Right forelimb (tissue), 1 donor: ENCODE measurements around the gene UPF3B.
A peak's percentile ranks its signal among the peaks of the same experiment; 100 is the strongest.
"Not testable (repeated sequence)": the region's sequence is repeated elsewhere in the genome, so short reads cannot be mapped to it uniquely, and the experiment has no call there.

Source experiments
- DNase-seq: peaks from one replicate; pipeline ENCODE4 v3.0.0-alpha.2; 2018

The UPF3B gene, protein sequence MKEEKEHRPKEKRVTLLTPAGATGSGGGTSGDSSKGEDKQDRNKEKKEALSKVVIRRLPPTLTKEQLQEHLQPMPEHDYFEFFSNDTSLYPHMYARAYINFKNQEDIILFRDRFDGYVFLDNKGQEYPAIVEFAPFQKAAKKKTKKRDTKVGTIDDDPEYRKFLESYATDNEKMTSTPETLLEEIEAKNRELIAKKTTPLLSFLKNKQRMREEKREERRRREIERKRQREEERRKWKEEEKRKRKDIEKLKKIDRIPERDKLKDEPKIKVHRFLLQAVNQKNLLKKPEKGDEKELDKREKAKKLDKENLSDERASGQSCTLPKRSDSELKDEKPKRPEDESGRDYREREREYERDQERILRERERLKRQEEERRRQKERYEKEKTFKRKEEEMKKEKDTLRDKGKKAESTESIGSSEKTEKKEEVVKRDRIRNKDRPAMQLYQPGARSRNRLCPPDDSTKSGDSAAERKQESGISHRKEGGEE

DNA sequence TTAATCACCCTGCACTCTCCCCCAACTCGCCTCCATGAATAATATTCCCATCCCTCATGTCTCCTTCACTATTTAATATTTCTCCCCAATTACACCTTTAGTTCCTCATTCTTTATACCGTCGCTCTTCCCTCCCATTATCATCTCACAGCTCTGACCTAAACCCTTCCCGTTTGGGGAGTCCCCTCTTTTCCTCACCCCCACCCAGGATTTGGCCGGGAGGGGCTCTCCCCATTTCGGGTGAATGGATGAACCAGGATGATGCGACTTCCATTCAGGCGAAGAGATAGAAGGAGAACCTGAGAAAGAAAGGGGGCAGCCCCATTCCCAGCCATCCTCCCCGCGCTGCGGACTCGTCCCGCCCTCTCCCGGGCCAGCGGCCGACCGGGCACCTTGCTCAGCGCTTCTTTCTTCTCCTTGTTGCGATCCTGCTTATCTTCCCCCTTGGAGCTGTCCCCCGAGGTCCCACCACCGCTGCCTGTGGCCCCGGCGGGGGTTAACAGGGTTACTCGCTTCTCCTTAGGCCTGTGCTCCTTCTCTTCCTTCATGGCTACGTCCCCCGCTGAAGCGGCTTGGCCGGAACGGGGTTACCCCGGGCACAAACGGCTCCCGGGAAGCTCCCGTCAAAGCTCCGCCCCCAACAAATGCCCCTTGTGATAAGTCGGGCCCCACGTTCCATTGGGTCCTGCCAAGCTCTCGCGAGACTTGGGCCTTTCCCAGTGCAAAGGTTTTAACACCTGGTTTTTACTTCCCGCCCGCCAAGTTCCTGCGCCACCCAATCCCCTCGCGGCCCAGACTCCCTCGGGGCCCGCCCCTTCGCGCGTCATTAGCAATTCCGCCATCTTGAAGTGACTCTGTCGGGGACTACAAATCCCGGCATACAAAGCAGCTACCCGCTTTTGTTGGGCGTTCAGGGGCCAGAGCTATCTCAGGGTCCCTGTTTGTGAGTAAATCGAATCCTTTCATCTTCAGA lies at the start of gene UPF3B:
UPF3B (minus strand) TSS at position 582 of the 972 bp plus-strand sequence; CDS start at position 547, 35 bp downstream.
- DNase-seq = peak; percentile 91

GRCh38 chrX:119900976-119901375 lies 48.2 kb upstream of the UPF3B start:
- DNase-seq = no peak

DNA sequence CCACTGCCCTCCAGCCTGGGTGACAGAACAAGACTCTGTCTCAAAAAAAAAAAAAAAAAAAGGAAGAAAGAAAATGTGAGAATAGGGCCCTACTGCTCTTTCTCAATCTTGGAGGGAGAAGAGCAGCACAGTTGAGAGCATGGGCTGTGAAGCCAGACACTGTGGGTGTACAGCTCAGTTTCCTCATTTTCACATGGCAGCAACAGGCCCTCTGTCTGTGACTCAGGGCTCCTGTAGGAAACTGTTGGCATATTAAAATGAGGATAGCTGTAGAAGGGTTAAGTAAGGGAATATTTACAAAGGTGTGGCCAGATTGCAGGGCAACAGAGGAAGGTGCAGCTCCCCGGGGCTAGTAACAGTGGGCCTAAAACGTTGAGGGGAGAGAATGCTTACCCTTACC lies 46.4 kb upstream of the UPF3B start:
- no peak for DNase-seq

DNA sequence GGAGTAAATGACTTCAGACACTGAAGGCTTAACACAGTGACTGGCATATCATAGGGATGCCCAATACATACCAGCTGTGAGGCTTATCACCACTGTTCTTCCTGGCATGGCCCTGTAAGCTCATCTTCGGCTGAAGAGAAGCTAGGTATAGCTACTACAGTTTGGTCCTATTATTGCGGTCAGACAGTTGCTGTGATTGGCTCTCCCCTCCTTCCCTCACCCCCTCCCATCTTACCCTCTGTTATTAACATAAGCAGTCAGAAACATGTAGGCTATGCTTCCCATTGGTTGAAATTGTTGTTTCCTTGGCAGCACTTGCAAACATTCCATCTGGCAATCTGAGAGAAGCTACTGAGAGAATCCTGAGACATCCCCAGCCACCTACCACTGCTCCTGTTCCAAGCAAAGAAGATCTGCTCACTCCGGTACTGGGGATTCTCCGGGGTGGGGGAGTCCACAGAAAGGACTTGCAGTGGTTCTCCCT lies 43.1 kb upstream of the UPF3B start, which contains the start of gene AKAP14:
AKAP14 (plus strand) TSS at position 51 of the 484 bp plus-strand sequence. CDS start 7,331 bp downstream, outside the sequence.
- no peak for DNase-seq

DNA sequence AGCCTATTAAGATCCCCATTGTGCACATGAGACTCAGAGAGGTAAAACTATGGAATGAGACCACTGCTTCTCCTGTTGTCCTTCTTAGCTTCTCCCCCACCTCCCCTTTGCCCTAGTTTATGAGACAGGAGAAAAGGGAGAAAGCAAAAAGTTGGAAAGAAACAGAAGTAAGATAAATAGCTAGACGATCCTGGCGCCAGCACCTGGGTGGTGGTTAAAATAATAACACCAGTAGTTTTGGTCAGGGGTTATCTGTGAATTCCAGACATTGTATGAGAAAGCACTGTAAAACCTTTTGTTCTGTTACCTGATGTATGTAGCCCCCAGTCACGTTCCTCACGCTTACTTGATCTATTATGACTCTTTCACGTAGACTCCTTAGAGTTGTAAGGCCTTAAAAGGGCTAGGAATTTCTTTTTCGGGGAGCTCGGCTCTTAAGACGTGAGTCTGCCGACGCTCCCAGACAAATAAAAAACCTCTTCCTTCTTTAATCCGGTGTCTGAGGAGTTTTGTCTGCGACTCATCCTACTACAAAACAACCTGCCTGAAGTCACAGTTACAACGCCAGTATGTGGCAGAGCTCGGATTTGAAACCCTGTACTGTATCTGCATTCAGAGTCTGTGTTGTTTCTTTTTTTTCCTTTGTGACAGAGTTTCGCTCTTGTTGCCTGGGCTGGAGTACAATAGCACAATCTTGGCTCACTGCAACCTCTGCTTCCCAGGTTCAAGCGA lies 39.4 kb upstream of the UPF3B start:
- DNase-seq = not testable (repeated sequence)

DNA sequence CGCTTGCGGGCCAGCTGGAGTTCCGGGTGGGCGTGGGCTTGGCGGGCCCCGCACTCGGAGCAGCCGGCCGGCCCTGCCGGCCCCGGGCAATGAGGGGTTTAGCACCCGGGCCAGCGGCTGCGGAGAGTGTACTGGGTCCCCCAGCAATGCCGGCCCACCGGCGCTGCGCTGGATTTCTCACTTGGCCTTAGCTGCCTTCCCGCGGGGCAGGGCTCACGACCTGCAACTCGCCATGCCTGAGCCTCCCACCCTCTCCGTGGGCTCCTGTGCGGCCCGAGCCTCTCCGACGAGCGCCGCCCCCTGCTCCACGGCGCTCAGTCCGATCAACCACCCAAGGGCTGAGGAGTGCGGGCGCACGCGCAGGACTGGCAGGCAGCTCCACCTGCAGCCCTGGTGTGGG lies 37.9 kb upstream of the UPF3B start:
- not testable (repeated sequence) for DNase-seq

DNA sequence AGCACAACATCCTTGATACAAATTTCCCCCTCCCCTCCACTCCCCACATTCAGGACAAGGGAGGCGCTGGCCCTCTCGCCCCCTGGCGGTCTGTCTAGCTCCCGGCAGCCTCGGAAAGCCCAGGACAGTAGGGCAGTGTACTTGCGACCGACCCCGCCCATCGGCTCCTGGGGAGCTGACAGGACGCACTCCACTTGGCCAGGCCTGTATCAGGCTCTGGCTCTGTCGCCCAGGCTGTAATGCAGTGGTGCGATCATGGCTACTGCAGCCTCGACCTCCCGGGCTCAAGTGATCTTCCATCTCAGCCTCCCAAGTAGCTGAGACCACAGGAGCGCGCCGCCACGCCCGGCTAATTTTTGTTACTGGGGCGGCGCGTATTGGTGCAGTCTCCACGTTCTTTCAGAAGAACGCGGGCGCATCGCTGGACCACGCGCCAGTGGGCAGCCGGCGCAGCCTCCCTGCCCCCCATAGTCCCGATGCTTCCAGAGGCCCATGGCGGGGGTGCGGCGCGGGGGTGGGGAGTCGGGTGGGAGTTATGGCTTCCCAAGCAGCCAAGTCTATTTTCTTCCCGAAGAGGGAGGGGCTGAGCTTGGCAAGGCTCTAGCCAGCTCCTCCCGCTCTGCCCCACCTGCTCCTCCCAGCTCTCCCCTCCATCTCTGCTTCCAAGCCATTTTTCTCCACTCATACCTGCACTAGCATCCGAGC lies 35.1 kb upstream of the UPF3B start:
- peak; percentile 54 for DNase-seq

- no peak for DNase-seq
These were observed 33.0 kb upstream of the UPF3B start for GRCh38 chrX:119885554-119886428.

- DNase-seq = no peak
These were observed 28.0 kb upstream of the UPF3B start for GRCh38 chrX:119880552-119881437.

GRCh38 chrX:119880076-119880475 lies 27.3 kb upstream of the UPF3B start:
- no peak for DNase-seq

DNA sequence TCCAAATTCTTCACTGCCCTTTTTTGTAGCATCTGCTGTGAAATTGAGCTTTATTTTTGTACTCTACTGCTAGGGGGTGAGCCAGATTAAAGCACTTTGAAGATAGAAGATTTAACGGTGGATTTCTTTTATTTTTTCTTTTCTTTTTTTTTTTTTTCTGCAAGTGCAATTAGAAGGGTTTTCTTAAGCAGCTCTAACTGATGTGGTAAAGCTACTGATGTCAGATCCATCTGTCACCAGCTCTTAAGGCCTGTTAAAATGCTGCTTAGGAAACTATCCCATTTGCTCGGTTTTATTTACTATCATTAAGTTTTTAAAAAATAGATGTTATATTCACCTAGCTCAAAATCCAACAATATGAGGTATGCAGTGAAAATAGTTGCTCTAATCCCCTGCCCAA lies 26.0 kb upstream of the UPF3B start:
- no peak for DNase-seq

GRCh38 chrX:119871599-119872395 lies 19.0 kb upstream of the UPF3B start, which contains the start of the genes NDUFA1 and RNF113A:
TSS of gene NDUFA1 (plus strand) at chrX:119871832. CDS start at chrX:119871912, 80 bp downstream.
TSS of gene RNF113A (minus strand) at chrX:119871733. CDS start at chrX:119871613, 120 bp downstream.
- DNase-seq = peak; percentile 82

DNA sequence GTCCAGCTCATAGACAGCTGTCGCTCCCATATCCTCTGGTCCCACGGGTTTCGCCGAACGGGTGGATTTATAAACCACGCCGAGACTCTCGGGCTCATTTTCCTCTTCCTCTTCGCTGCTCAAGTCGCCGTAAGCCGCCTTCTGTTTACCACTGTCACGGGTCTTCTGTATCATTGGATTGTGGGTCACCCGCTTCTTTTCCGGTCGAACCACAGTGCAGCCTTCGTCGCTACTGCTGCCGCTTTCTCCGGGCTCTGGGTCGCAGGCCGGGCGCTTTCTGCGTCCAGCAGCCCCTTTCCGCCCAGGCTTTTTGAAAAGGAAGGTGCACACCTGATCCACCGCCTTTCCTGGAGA lies 18.5 kb upstream of the UPF3B start:
- no peak for DNase-seq

- DNase-seq = peak; percentile 43
These were observed 17.9 kb upstream of the UPF3B start for GRCh38 chrX:119870626-119871131.

DNA sequence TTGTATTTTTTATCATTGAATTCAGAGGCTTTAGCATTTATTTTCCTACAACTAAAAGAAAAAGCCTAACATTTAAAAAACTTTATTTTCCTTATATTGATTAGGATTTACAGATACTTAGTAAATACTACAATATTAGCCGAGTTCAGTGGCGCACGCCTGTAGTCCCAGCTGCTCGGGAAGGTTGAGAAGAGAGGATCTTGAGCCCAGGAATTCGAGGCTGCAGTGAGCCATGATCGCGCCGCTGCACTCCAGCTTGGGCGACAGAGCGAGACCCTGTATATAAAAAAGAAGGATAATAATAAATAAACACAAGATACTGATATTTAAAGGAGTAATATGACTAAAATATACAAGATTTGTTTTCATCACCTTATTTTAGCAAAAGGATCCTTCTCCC lies 681 bp upstream of the UPF3B start:
- DNase-seq = no peak

DNA sequence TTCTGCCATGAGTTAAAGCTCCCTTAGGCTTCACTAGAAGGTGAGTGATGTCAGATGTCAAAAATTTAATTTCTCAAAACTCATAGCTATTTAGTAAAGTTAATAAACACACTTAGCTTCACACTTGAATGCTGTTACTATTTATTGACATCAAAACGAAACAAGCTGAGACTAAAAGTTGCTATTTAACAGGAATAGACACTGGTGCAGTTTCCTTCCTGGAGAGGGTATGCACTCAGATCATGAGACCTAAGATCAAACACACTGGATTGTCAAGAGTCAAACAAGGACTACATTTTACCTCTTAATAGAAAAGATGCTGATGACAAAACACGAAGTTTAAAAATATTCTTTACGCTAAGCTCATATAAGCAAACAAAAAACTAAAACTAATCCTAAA lies 18.9 kb downstream of the UPF3B start:
- DNase-seq = no peak

- DNase-seq = no peak
These were observed 24.3 kb downstream of the UPF3B start for GRCh38 chrX:119828446-119828845.

DNA sequence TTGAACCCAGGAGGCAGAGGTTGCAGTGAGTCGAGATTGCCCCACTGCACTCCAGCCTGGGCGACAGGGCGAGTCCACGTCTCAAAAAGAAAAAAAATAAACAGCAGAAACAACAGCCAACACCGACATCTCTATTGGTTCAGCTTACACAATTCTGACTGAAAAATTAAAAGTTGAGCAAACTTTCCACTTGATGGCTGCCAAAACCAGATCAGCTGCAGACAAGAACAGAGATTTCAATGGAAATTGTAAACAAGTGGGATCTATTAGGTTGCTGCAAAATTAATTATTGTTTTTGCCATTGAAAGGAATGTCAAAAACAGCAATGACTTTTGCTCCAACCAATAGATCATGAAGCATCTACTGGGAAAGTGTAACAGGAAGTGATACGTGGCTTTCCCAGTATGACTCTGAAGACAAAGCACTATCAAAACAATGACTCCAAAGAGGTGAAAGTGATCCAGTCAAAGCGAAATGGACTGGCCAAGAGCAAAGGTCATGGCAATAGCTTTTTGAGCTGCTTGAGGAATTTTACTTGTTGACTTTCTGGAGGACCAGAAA lies 26.3 kb downstream of the UPF3B start:
- no peak for DNase-seq
